ENCODE results near the gene NCK2. TPM values are rescaled to one million over a fixed set of nuclear protein-coding genes. Genes with fewer than 3 reads are reported as not detected.

The NCK2 gene
- total RNA-seq, 1 experiment from 2014 or later, result 45.4 TPM

DNA sequence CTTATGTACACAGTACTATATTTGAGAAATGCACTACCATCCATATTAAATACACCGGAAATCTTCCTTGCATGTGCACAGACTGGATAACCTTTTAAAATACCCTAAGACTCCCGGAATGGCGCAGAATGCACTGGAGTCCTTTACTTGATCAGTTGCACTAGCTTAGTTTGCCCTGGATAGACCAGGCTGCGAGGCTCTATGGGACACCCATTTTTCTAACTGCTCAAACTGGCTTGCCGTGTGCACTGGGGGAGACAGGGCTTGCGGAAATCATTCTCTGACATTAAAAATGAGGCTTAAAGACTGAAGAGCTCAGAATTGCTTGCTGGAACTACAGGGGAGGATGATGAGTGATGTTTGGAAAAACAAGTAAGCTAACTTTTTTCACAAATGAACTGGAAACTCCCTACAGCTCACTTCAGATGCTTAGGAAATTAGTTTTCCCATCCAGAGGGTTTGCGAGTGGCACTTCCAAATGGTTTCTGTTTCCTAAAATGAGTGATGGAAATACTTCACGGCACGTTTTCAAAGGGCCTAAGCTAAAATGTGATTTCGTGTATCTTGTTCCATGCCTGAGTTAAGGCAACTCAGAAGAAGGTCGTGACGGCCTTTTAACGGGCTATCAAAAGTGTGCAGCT lies 2.7 kb downstream of the NCK2 start:
- CTCF ChIA-PET, result no interaction called here
- no TSS peak for BruUV-seq (replicated peaks)

DNA sequence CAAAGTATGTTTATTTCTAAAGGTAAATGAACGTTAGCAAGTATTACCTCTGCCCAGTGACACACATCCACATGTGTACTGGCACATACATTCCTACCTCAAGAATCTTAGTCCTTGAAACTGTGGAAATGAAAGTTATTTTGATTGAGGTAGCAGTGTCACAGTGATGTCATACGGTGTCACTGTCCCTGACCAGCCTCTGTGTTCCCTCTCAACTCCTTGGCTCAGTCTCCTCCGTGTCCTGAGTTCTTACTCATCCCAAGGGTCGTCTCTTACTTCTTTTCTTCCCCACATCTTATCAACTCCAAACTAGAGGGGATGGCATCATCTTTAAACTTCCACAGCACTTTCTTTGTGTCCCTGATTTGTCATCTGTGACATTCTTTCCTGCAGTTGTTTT lies 3.3 kb downstream of the NCK2 start:
- no peaks in the 10 kb centered on the region for H3K9me3 ChIP-seq (ENCODE audit: low read length)
- BruUV-seq (replicated peaks), result no TSS peak
- intact Hi-C loops (cut with micrococcal nuclease), result no loop called here
- H3K36me3 ChIP-seq (ENCODE audit: low read depth, low read length), result no peaks in the 10 kb centered on the region
- H3K4me1 ChIP-seq (ENCODE audit: insufficient read depth, low read length), result peaks cover 18% of the 10 kb centered on the region
- peaks cover 78% of the 10 kb centered on the region for H3K79me2 ChIP-seq (ENCODE audit: low read length)
- ChIA-PET CTCF (no interaction called here), POLR2A (ENCODE audit: unreplicated experiment) (no interaction called here)
- H3F3A ChIP-seq (ENCODE audit: low read length, unreplicated experiment), result no peaks in the 10 kb centered on the region
- no peaks in the 10 kb centered on the region for H3K9me2 ChIP-seq (replicated peaks; ENCODE audit: low read length)
- no peak overlapping the region for H3K9ac ChIP-seq (ENCODE audit: low read length)
- DNase-seq (no peak), ATAC-seq (no peak)
- H3K27ac ChIP-seq (ENCODE audit: low read length), result no peak overlapping the region
- peaks cover 23% of the 10 kb centered on the region for H4K20me1 ChIP-seq (ENCODE audit: low read length)
- no peaks in the 10 kb centered on the region for H3K27me3 ChIP-seq (ENCODE audit: low read length)
- no peak overlapping the region for H2AFZ ChIP-seq (ENCODE audit: low read length)
- H3K4me3 ChIP-seq (ENCODE audit: low read length), result no peak overlapping the region
- H3K4me2 ChIP-seq (ENCODE audit: low read length), result no peak overlapping the region
- TF ChIP-seq, protein P1, sequence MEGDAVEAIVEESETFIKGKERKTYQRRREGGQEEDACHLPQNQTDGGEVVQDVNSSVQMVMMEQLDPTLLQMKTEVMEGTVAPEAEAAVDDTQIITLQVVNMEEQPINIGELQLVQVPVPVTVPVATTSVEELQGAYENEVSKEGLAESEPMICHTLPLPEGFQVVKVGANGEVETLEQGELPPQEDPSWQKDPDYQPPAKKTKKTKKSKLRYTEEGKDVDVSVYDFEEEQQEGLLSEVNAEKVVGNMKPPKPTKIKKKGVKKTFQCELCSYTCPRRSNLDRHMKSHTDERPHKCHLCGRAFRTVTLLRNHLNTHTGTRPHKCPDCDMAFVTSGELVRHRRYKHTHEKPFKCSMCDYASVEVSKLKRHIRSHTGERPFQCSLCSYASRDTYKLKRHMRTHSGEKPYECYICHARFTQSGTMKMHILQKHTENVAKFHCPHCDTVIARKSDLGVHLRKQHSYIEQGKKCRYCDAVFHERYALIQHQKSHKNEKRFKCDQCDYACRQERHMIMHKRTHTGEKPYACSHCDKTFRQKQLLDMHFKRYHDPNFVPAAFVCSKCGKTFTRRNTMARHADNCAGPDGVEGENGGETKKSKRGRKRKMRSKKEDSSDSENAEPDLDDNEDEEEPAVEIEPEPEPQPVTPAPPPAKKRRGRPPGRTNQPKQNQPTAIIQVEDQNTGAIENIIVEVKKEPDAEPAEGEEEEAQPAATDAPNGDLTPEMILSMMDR (conservative IDR thresholded peaks at IDR 0.05; ENCODE audit: low read depth, low read length), result no peak
- TF ChIP-seq EZH2phosphoT487 (IDR thresholded peaks at IDR 0.05; ENCODE audit: borderline replicate concordance, low read length) (no peak), EZH2 (IDR thresholded peaks at IDR 0.05; ENCODE audit: low read length, unreplicated experiment) (no peak)

More for the DNA sequence above, 2.7 kb downstream of the NCK2 start:
- peaks cover 72% of the 10 kb centered on the region for H3K79me2 ChIP-seq (ENCODE audit: low read length)
- H3K9ac ChIP-seq (ENCODE audit: low read length), result no peak overlapping the region
- H3F3A ChIP-seq (ENCODE audit: low read length, unreplicated experiment), result no peaks in the 10 kb centered on the region
- H3K9me3 ChIP-seq (ENCODE audit: low read length), result no peaks in the 10 kb centered on the region
- no peak overlapping the region for H3K4me3 ChIP-seq (ENCODE audit: low read length)
- intact Hi-C loops (cut with micrococcal nuclease), result no loop called here
- no peak overlapping the region for H2AFZ ChIP-seq (ENCODE audit: low read length)
- H3K4me1 ChIP-seq (ENCODE audit: insufficient read depth, low read length), result peaks cover 18% of the 10 kb centered on the region
- H3K27me3 ChIP-seq (ENCODE audit: low read length), result no peaks in the 10 kb centered on the region
- H3K27ac ChIP-seq (ENCODE audit: low read length), result no peak overlapping the region
- POLR2A ChIA-PET (ENCODE audit: unreplicated experiment), result no interaction called here
- peaks cover 23% of the 10 kb centered on the region for H4K20me1 ChIP-seq (ENCODE audit: low read length)
- DNase-seq (no peak), ATAC-seq (no peak)
- H3K9me2 ChIP-seq (replicated peaks; ENCODE audit: low read length), result no peaks in the 10 kb centered on the region
- TF ChIP-seq EZH2 (IDR thresholded peaks at IDR 0.05; ENCODE audit: low read length, unreplicated experiment), result no peak
- TF ChIP-seq, protein P1 (conservative IDR thresholded peaks at IDR 0.05; ENCODE audit: low read depth, low read length), result no peak
- no peak for TF ChIP-seq EZH2phosphoT487 (IDR thresholded peaks at IDR 0.05; ENCODE audit: borderline replicate concordance, low read length)
- no peaks in the 10 kb centered on the region for H3K36me3 ChIP-seq (ENCODE audit: low read depth, low read length)
- H3K4me2 ChIP-seq (ENCODE audit: low read length), result no peak overlapping the region

DNA sequence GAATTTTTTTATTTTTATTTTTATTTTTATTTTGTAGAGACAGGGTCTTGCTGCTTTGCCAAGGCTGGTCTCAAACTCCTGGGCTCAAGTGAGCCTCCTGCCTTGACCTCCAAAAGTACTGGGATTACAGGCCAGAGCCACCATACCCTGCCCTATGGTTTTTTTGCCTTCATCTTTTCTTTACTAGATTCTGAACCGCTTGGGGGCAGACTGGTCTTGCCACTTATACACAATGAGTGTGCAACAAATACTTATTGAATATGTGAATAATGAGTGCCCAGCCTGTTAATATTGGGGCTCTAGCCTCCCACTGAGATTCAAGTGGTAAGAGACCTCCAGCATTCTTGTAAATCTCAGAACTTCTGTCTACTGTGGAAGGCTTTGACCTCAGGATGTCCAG lies 3.9 kb downstream of the NCK2 start:
- Histone ChIP-seq H3K4me3 (ENCODE audit: low read length) (no peak overlapping the region), H3K79me2 (ENCODE audit: low read length) (peaks cover 83% of the 10 kb centered on the region), H2AFZ (ENCODE audit: low read length) (no peak overlapping the region), H3K4me1 (ENCODE audit: insufficient read depth, low read length) (peaks cover 17% of the 10 kb centered on the region), H3F3A (ENCODE audit: low read length, unreplicated experiment) (no peaks in the 10 kb centered on the region), H4K20me1 (ENCODE audit: low read length) (peaks cover 23% of the 10 kb centered on the region), H3K9me2 (replicated peaks; ENCODE audit: low read length) (no peaks in the 10 kb centered on the region), H3K4me2 (ENCODE audit: low read length) (no peak overlapping the region), H3K27ac (ENCODE audit: low read length) (no peak overlapping the region), H3K36me3 (ENCODE audit: low read depth, low read length) (no peaks in the 10 kb centered on the region), H3K9me3 (ENCODE audit: low read length) (no peaks in the 10 kb centered on the region), H3K27me3 (ENCODE audit: low read length) (no peaks in the 10 kb centered on the region), H3K9ac (ENCODE audit: low read length) (no peak overlapping the region)
- peak; percentile 20 for DNase-seq
- TF ChIP-seq, protein P1 (conservative IDR thresholded peaks at IDR 0.05; ENCODE audit: low read depth, low read length), result no peak; the same call in 1 of the 2 replicates
- TF ChIP-seq EZH2phosphoT487 (IDR thresholded peaks at IDR 0.05; ENCODE audit: borderline replicate concordance, low read length) (no peak), EZH2 (IDR thresholded peaks at IDR 0.05; ENCODE audit: low read length, unreplicated experiment) (no peak)
- no peak for ATAC-seq
- intact Hi-C loops (cut with micrococcal nuclease), result no loop called here
- CTCF ChIA-PET, result no interaction called here
- POLR2A ChIA-PET (ENCODE audit: unreplicated experiment), result no interaction called here
- BruUV-seq (replicated peaks), result no TSS peak
